Heart left ventricle (tissue), 16 donors: ENCODE measurements around the gene NDUFAF2. TPM values are rescaled to one million over a fixed set of nuclear protein-coding genes. Genes with fewer than 3 reads are reported as not detected.
A peak's percentile ranks its signal among the peaks of the same experiment; 100 is the strongest.

Experiments used
- ATAC-seq, 4 donors: fragments of 200-7000 bp; cut with Tn5 transposase; one replicate each; pipeline ENCODE4 v1.9.1; 2020 to 2022; ENCODE audit warnings: moderate library complexity in 4 of 4, mild to moderate bottlenecking in 3 of 4, moderate number of reproducible peaks in 1 of 4
- DNase-seq, 5 donors: peaks; one replicate each; pipeline ENCODE4 v3.0.0-alpha.2; 2020
- H3K27ac ChIP-seq, 12 donors: fragments of 200-600 bp; sonication (generic) in 4 of 12; one replicate each; pipeline versions ENCODE4 v1.5.0 to v1.8.0; 2016 to 2022; ENCODE audit warnings: mild to moderate bottlenecking in 2 of 12
- H3K27me3 ChIP-seq, 9 donors: fragments of 200-600 bp; sonication (generic) in 2 of 9; one replicate each; pipeline versions ENCODE4 v1.5.1 to v1.8.0; 2016 to 2022; ENCODE audit warnings: mild to moderate bottlenecking in 3 of 9
- H3K36me3 ChIP-seq, 9 donors: fragments of 200-600 bp; sonication (generic) in 2 of 9; one replicate each; pipeline versions ENCODE4 v1.5.0 to v1.8.0; 2018 to 2022; ENCODE audit warnings: mild to moderate bottlenecking in 2 of 9
- H3K4me1 ChIP-seq, 12 donors: fragments of 200-600 bp; sonication (generic) in 4 of 12; one replicate each; pipeline versions ENCODE4 v1.5.0 to v1.8.0; 2016 to 2022; ENCODE audit warnings: mild to moderate bottlenecking in 3 of 12
- H3K4me3 ChIP-seq, 12 donors: fragments of 200-600 bp; sonication (generic) in 4 of 12; one replicate each; pipeline versions ENCODE4 v1.5.0 to v1.8.0; 2017 to 2022; ENCODE audit warnings: mild to moderate bottlenecking in 9 of 12, moderate library complexity in 4 of 12
- H3K9me3 ChIP-seq, 12 donors: fragments of 200-600 bp; sonication (generic) in 4 of 12; one replicate each; pipeline versions ENCODE4 v1.5.0 to v1.8.0; 2016 to 2022; ENCODE audit warnings: mild to moderate bottlenecking in 1 of 12
- POLR2A ChIP-seq, 2 donors: fragments of 450-650 bp; IDR thresholded peaks; one replicate each; pipeline ENCODE4 v1.6.1; 2017; ENCODE audit warnings: antibody characterized with exemption in 2 of 2, mild to moderate bottlenecking in 2 of 2, moderate library complexity in 2 of 2
- WGBS, 4 donors: extraction: QIAGEN DNeasy Blood & Tissue Kit in 2 of 4; methylation state at CpG; one replicate each; pipeline versions ENCODE4 v1.1.5 to v1.1.7; 2013 to 2018; 5-methylcytosine and 5-hydroxymethylcytosine counted together
- intact Hi-C, 10 donors: fragments of 100-400 bp; cut with DNase I; formaldehyde crosslinking; loops; one replicate each; pipeline versions ENCODE4 v1.11.1 to v1.14.2; 2022
- polyA plus RNA-seq, 2 donors: library from polyadenylated mRNA; stranded (reverse); fragments of 200-250 nt; gene quantifications; one replicate each; pipeline ENCODE4 v1.2.3, GENCODE V29; 2013
- total RNA-seq, 9 donors: library from RNA; depleted of rRNA in 2 of 9; stranded (reverse); fragments of >200 nt in 2 of 9; fragmentation: NEBNext Ultra II Directional in 3 of 9; extraction: Animal tissue kit (Norgen Biotek cat#: 25700) in 3 of 9; gene quantifications; one replicate each; pipeline versions ENCODE4 v1.1.0 to v1.2.4, GENCODE V29; 2016 to 2023
- TF ChIP-seq, protein P1 (sequence below), 12 donors: fragments of 200-600 bp; sonication (generic) in 4 of 12; IDR thresholded peaks; one replicate each; pipeline versions ENCODE4 v1.5.0 to v1.8.0; 2018 to 2022; ENCODE audit warnings: antibody characterized with exemption in 12 of 12, mild to moderate bottlenecking in 5 of 12
- donor health status: ischemic (EF 13 %, LVEDD 7.1; RV severe dilation, severe dysfunction).
- donor health status: healthy with polysubstance abuse.
- donor health status: DM: no; HTN: yes; CAD: no.
- donor health status: DM: no; HTN: no; CAD: no.
- donor health status: ischemic (EF 25% LVEDD 6.9; RV normal size, moderate dysfunction).
- donor health status: ischemic (EF 25% LVEDD 5.7; RV mildly dilated, moderate dysfunction).
- donor health status: healthy.
- donor health status: DM: yes; HTN: yes; CAD: no.
- donor health status: ischemic (EF 35%, LVEDD 5.7; RV mildly dilated, moderate dysfunction).
- donor health status: nonischemic (EF 11% LVEDD 7.7; RV severe dilation, severe dysfunction).
- donor health status: DM: yes; HTN: yes; CAD: no.
- donor health status: PGD.
- donor health status: ischemic (EF 29% LVEDD 5.4; RV normal size, mild dysfunction).
- donor health status: nonischemic (EF 23%, LVEDD 6.1; RV moderate dilation, normal function).

NDUFAF2 gene
- total and polyA plus RNA-seq, 11 donors = 22.9 to 87.7 (median 38.4) TPM

GRCh38 chr5:60993875-60994571 lies 49.0 kb downstream of the NDUFAF2 start:
- ATAC-seq (peak; percentile 75 to 90 (median 86)), DNase-seq (peak; percentile 30 to 63 (median 55))
- WGBS, 4 donors = 63 to 86% (median 75%) methylated on average over 5 to 11 of the region's 11 CpGs
- Histone ChIP-seq H3K4me1 (peaks cover 0 to 30% (median 11%) of the 10 kb centered on the region in 12 donors), H3K36me3 (no peaks in the 10 kb centered on the region), H3K9me3 (peaks cover 0 to 28% (median 0%) of the 10 kb centered on the region in 12 donors), H3K27me3 (no peaks in the 10 kb centered on the region), H3K4me3 (no peak overlapping the region), H3K27ac (peak overlapping the region in 4 of 12 donors; percentile 20 to 67 (median 46))
- no peak for TF ChIP-seq POLR2A (IDR thresholded peaks at IDR 0.05)
- TF ChIP-seq, protein P1, sequence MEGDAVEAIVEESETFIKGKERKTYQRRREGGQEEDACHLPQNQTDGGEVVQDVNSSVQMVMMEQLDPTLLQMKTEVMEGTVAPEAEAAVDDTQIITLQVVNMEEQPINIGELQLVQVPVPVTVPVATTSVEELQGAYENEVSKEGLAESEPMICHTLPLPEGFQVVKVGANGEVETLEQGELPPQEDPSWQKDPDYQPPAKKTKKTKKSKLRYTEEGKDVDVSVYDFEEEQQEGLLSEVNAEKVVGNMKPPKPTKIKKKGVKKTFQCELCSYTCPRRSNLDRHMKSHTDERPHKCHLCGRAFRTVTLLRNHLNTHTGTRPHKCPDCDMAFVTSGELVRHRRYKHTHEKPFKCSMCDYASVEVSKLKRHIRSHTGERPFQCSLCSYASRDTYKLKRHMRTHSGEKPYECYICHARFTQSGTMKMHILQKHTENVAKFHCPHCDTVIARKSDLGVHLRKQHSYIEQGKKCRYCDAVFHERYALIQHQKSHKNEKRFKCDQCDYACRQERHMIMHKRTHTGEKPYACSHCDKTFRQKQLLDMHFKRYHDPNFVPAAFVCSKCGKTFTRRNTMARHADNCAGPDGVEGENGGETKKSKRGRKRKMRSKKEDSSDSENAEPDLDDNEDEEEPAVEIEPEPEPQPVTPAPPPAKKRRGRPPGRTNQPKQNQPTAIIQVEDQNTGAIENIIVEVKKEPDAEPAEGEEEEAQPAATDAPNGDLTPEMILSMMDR (IDR thresholded peaks at IDR 0.05) = no peak
- intact Hi-C loops = no loop called here

DNA sequence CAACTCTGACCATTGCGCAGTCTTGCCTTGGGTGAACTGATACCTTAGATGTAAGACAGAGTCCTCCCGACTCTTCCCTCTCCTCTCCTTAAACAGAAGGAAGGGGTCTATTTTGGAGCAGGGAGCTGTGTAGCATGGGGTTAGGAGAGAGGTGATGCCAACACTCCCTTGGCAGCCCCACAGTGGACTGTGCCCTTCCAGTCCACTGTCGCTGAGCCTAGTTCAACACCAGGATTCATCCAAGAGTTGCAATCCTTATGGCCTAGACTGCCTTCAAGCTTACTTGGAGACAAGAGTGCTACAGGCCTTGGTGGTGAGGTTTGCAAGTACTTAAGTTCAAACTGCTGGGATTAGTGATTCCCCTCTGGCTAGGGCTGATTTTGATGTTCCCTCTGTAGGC lies 51.4 kb downstream of the NDUFAF2 start:
- Histone ChIP-seq H3K27ac (no peak overlapping the region), H3K9me3 (peaks cover 0 to 17% (median 0%) of the 10 kb centered on the region in 12 donors), H3K36me3 (no peaks in the 10 kb centered on the region), H3K27me3 (no peaks in the 10 kb centered on the region), H3K4me3 (no peak overlapping the region), H3K4me1 (peaks cover 0 to 34% (median 13%) of the 10 kb centered on the region in 12 donors)
- intact Hi-C loops = no loop called here
- no peak for TF ChIP-seq POLR2A (IDR thresholded peaks at IDR 0.05)
- TF ChIP-seq, protein P1 (IDR thresholded peaks at IDR 0.05) = no peak
- ATAC-seq (no peak), DNase-seq (no peak)
- 75 to 81% (median 76%) methylated on average over 3 of the region's 3 CpGs for WGBS, 4 donors

DNA sequence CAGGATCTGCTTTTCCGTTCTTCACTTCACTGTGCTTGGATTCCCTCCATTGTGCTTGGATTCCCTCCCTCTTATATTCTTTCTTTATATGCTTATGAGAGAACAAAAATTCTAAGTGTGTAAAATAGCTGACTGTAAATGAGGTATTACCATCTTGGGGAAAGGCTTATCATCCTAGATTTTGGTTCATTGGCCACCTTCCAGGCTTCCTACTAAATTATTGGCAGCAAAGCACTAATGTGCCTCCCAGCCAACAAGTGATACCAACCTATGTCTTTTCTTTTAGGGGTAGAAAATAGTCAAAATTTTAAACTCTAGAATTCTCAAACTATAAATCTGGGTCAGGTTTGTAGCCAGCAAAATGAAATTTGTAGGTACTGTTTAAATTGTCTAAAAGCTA lies 52.7 kb downstream of the NDUFAF2 start:
- no peak for DNase-seq
- no peak overlapping the region for H3K27ac ChIP-seq
- H3K4me3 ChIP-seq = no peak overlapping the region
- peaks cover 0 to 31% (median 14%) of the 10 kb centered on the region in 12 donors for H3K4me1 ChIP-seq
- no peak for ATAC-seq
- TF ChIP-seq, protein P1 (IDR thresholded peaks at IDR 0.05) = no peak
- no peaks in the 10 kb centered on the region for H3K36me3 ChIP-seq
- H3K27me3 ChIP-seq = no peaks in the 10 kb centered on the region
- intact Hi-C loops = no loop called here
- peaks cover 0 to 17% (median 0%) of the 10 kb centered on the region in 12 donors for H3K9me3 ChIP-seq
- WGBS, 4 donors = 80 to 89% (median 85%) methylated on average over 1 of the region's 1 CpG

DNA sequence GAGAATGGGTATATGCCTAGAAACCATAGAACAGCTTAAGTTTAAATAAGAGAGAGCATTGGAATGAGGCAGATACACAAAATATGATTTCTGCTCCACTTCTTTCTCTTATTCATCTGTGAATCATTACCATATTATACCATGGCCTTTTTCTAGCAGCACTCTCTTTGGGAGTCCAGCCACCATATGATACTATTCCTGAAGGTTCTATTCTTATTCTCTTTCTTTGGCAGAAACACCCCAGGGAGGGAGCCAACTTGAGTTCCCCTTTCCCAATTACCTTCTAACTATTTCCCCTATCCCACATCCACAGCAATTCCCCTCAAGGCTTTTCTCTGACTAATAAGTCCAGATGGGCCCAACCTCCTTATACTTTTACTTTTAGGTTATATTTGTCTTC lies 55.9 kb downstream of the NDUFAF2 start:
- H3K27me3 ChIP-seq = no peaks in the 10 kb centered on the region
- H3K9me3 ChIP-seq = no peaks in the 10 kb centered on the region
- peaks cover 0 to 28% (median 8%) of the 10 kb centered on the region in 12 donors for H3K4me1 ChIP-seq
- DNase-seq = no peak
- H3K4me3 ChIP-seq = no peak overlapping the region
- no peaks in the 10 kb centered on the region for H3K36me3 ChIP-seq
- ATAC-seq = peak in 3 of 4 donors; percentile 48 to 72 (median 56)
- TF ChIP-seq, protein P1 (IDR thresholded peaks at IDR 0.05) = no peak
- no peak for TF ChIP-seq POLR2A (IDR thresholded peaks at IDR 0.05)
- intact Hi-C loops = no loop called here
- no peak overlapping the region for H3K27ac ChIP-seq
